Mesenchymal stem cell (in vitro differentiated cells and primary cell): ENCODE results near the gene RUNX1.

Experiments used
- DNase-seq: peaks from one replicate; pipeline ENCODE4 v3.0.0-alpha.2; 2013
- H2AFZ ChIP-seq: one replicate; pipeline ENCODE4 v1.6.1; 2013; ENCODE audit warnings: low read depth, mild to moderate bottlenecking, control low read depth, inconsistent platforms, low read length, moderate library complexity
- H2AK5ac ChIP-seq: 2 replicates; pipeline ENCODE4 v1.6.1; 2013; ENCODE audit warnings: low read length, moderate library complexity, mild to moderate bottlenecking, inconsistent platforms; ENCODE audit not compliant: severe bottlenecking
- H2BK120ac ChIP-seq: one replicate; pipeline ENCODE4 v1.6.1; 2013; ENCODE audit warnings: low read depth, mild to moderate bottlenecking, inconsistent platforms, low read length, moderate library complexity
- H2BK12ac ChIP-seq, 2 experiments: one replicate each; pipeline ENCODE4 v1.6.1; 2013; ENCODE audit warnings: inconsistent platforms in 2 of 2, low read length in 2 of 2, mild to moderate bottlenecking in 2 of 2, moderate library complexity in 2 of 2, control low read depth in 1 of 2
- H2BK15ac ChIP-seq: one replicate; pipeline ENCODE4 v1.6.1; 2013; ENCODE audit warnings: mild to moderate bottlenecking, low read depth, inconsistent platforms; ENCODE audit not compliant: poor library complexity, severe bottlenecking
- H2BK5ac ChIP-seq: 2 replicates; pipeline ENCODE4 v1.6.1; 2013; ENCODE audit warnings: low read depth, mild to moderate bottlenecking, low read length, control low read depth, inconsistent platforms; ENCODE audit not compliant: poor library complexity, severe bottlenecking
- H3K14ac ChIP-seq, 2 experiments: one replicate each; pipeline ENCODE4 v1.6.1; 2013; ENCODE audit warnings: inconsistent platforms in 2 of 2, low read length in 2 of 2, control low read depth in 1 of 2, mild to moderate bottlenecking in 1 of 2, moderate library complexity in 1 of 2
- H3K18ac ChIP-seq, 2 experiments: one replicate each; pipeline ENCODE4 v1.6.1; 2013; ENCODE audit warnings: inconsistent platforms in 2 of 2, low read length in 2 of 2, control low read depth in 1 of 2, low read depth in 1 of 2, mild to moderate bottlenecking in 1 of 2
- H3K23ac ChIP-seq, 2 experiments: one replicate each; pipeline ENCODE4 v1.6.1; 2013; ENCODE audit warnings: inconsistent platforms in 2 of 2, low read length in 2 of 2, mild to moderate bottlenecking in 2 of 2, moderate library complexity in 2 of 2, control low read depth in 1 of 2
- H3K27ac ChIP-seq: 2 replicates; pipeline ENCODE4 v1.5.1; 2013; ENCODE audit warnings: mild to moderate bottlenecking, moderate library complexity, low read length, control low read depth, inconsistent platforms; ENCODE audit not compliant: poor library complexity, severe bottlenecking
- H3K27me3 ChIP-seq, 2 experiments: 2 replicates each; pipeline versions ENCODE4 v1.6.1 to v1.7.0; 2013; ENCODE audit warnings: low read length in 2 of 2, mild to moderate bottlenecking in 2 of 2, moderate library complexity in 2 of 2, control low read depth in 1 of 2, inconsistent platforms in 1 of 2; ENCODE audit not compliant: control insufficient read depth in 1 of 2, insufficient read depth in 1 of 2
- H3K36me3 ChIP-seq, 2 experiments: 2 replicates each; pipeline versions ENCODE4 v1.6.1 to v1.7.0; 2013; ENCODE audit warnings: low read length in 2 of 2, control low read depth in 1 of 2, inconsistent platforms in 1 of 2, low read depth in 1 of 2, mild to moderate bottlenecking in 1 of 2; ENCODE audit not compliant: insufficient read depth in 2 of 2, control insufficient read depth in 1 of 2
- H3K4ac ChIP-seq, 2 experiments: one replicate each; pipeline ENCODE4 v1.6.1; 2013; ENCODE audit warnings: inconsistent platforms in 2 of 2, low read length in 2 of 2, mild to moderate bottlenecking in 2 of 2, moderate library complexity in 2 of 2, control low read depth in 1 of 2, low read depth in 1 of 2
- H3K4me1 ChIP-seq: 2 replicates; pipeline ENCODE4 v1.6.1; 2013; ENCODE audit warnings: low read depth, low read length, control low read depth; ENCODE audit not compliant: control insufficient read depth, insufficient read depth
- H3K4me2 ChIP-seq: 2 replicates; pipeline ENCODE4 v1.6.1; 2013; ENCODE audit warnings: low read length, mild to moderate bottlenecking, inconsistent platforms; ENCODE audit not compliant: poor library complexity, severe bottlenecking
- H3K4me3 ChIP-seq, 2 experiments: 2 replicates each; pipeline versions ENCODE4 v1.5.1 to v1.7.0; 2013; ENCODE audit warnings: low read length in 2 of 2, mild to moderate bottlenecking in 2 of 2, control low read depth in 1 of 2, low read depth in 1 of 2; ENCODE audit not compliant: insufficient read depth in 1 of 2
- H3K79me1 ChIP-seq: replicated peaks from 2 replicates; pipeline ENCODE4 v1.6.1; 2013; ENCODE audit warnings: mild to moderate bottlenecking, control low read depth, low read length, inconsistent platforms; ENCODE audit not compliant: poor library complexity, severe bottlenecking
- H3K9ac ChIP-seq: 2 replicates; pipeline ENCODE4 v1.7.0; 2013; ENCODE audit warnings: mild to moderate bottlenecking, low read length, moderate library complexity
- H3K9me3 ChIP-seq: 2 replicates; pipeline ENCODE4 v1.7.0; 2013; ENCODE audit warnings: mild to moderate bottlenecking, low read length; ENCODE audit not compliant: control insufficient read depth
- H4K8ac ChIP-seq: one replicate; pipeline ENCODE4 v1.6.1; 2013; ENCODE audit warnings: inconsistent platforms, mild to moderate bottlenecking, low read length, moderate library complexity
- H4K91ac ChIP-seq: one replicate; pipeline ENCODE4 v1.6.1; 2013; ENCODE audit warnings: mild to moderate bottlenecking, low read length, inconsistent platforms
- WGBS: methylation state at CpG from one replicate; pipeline ENCODE4 v1.1.7; 2013; ENCODE audit warnings: mixed read lengths; 5-methylcytosine and 5-hydroxymethylcytosine counted together

Gene RUNX1

GRCh38 chr21:34836103-34836932, 212.8 kb downstream of the RUNX1 start:
- Histone ChIP-seq H2BK12ac (peak overlapping the region in 1 of 2 experiments; percentile 29), H3K27me3 (no peaks in the 10 kb centered on the region), H3K4ac (peak overlapping the region in 1 of 2 experiments; percentile 14), H2BK5ac (no peak overlapping the region), H3K18ac (peak overlapping the region; percentile 65 to 93), H4K91ac (no peak overlapping the region), H2AFZ (no peak overlapping the region), H2AK5ac (peak overlapping the region; percentile 23), H3K36me3 (peaks cover 32 to 88% of the 10 kb centered on the region in 2 experiments), H3K79me1 (peaks cover 26% of the 10 kb centered on the region), H3K14ac (no peak overlapping the region), H3K9me3 (no peaks in the 10 kb centered on the region), H3K4me1 (peaks cover 26% of the 10 kb centered on the region), H3K27ac (peak overlapping the region; percentile 68), H3K9ac (peak overlapping the region; percentile 85), H4K8ac (peak overlapping the region; percentile 8), H3K4me2 (no peak overlapping the region), H2BK120ac (no peak overlapping the region), H3K4me3 (peak overlapping the region in 1 of 2 experiments; percentile 74), H2BK15ac (no peak overlapping the region), H3K23ac (no peak overlapping the region)
- WGBS: 11% methylated on average over 13 of the region's 13 CpGs
- peak; percentile 100 for DNase-seq

- Histone ChIP-seq H3K4me1 (peaks cover 26% of the 10 kb centered on the region), H3K4ac (peak overlapping the region; percentile 69 to 85), H2BK5ac (no peak overlapping the region), H3K79me1 (peaks cover 20% of the 10 kb centered on the region), H3K27me3 (no peaks in the 10 kb centered on the region), H3K4me3 (peak overlapping the region in 1 of 2 experiments; percentile 41), H3K9ac (peak overlapping the region; percentile 83), H2AFZ (no peak overlapping the region), H4K8ac (peak overlapping the region; percentile 94), H3K9me3 (no peaks in the 10 kb centered on the region), H2BK120ac (peak overlapping the region; percentile 90), H2BK12ac (peak overlapping the region; percentile 86 to 87), H2BK15ac (peak overlapping the region; percentile 68), H3K4me2 (no peak overlapping the region), H3K23ac (no peak overlapping the region), H2AK5ac (peak overlapping the region; percentile 35), H3K18ac (peak overlapping the region; percentile 65 to 92), H4K91ac (peak overlapping the region; percentile 76), H3K36me3 (peaks cover 24 to 88% of the 10 kb centered on the region in 2 experiments), H3K27ac (peak overlapping the region; percentile 68), H3K14ac (no peak overlapping the region)
- 60% methylated on average over 6 of the region's 6 CpGs for WGBS
- DNase-seq: peak; percentile 81
Measured at GRCh38 chr21:34835526-34835925, 213.6 kb downstream of the RUNX1 start.

DNA sequence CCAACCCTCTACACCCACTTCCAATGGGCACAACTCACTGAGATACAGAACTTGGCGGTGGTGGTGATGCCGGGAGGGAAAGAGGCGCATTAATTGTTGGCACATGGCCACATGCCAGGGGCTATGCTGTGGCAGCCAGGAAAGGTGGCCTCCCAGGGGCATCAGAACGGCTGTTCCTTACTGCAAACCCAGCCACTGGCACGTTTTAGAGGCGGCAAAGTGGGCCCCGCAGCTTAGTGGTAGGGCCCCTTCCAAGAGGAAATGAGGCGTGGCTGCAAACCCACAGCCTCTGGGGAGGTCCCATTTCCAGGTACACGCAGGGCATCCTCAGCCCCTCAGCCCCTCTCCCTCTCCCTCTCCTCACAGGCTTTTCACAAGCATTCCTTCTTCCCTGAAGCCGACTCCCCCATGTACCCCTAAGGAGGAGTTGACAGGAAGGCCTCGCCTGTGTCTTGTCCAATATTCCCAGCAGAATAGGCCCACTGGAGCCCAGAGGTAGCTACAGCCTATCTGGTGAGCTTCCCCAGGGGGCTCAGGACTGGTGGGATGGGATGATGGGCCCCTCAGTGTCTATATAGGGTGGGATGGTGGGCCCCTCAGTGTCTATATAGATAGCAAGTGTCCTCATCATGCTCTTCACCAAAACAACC, 214.1 kb downstream of the RUNX1 start:
- Histone ChIP-seq H3K4me3 (peak overlapping the region in 1 of 2 experiments; percentile 41), H3K36me3 (peaks cover 23 to 88% of the 10 kb centered on the region in 2 experiments), H3K23ac (no peak overlapping the region), H2BK15ac (peak overlapping the region; percentile 68), H3K4me1 (peaks cover 26% of the 10 kb centered on the region), H3K4me2 (no peak overlapping the region), H2AFZ (no peak overlapping the region), H2BK5ac (no peak overlapping the region), H3K4ac (peak overlapping the region; percentile 77 to 85), H2BK120ac (peak overlapping the region; percentile 68), H3K18ac (peak overlapping the region; percentile 56 to 92), H4K8ac (peak overlapping the region; percentile 94), H2AK5ac (peak overlapping the region; percentile 24), H3K9ac (peak overlapping the region; percentile 83), H3K14ac (peak overlapping the region in 1 of 2 experiments; percentile 81), H2BK12ac (peak overlapping the region; percentile 86 to 87), H3K27ac (no peak overlapping the region), H3K9me3 (no peaks in the 10 kb centered on the region), H3K27me3 (no peaks in the 10 kb centered on the region), H4K91ac (peak overlapping the region; percentile 76), H3K79me1 (peaks cover 20% of the 10 kb centered on the region)
- no peak for DNase-seq
- WGBS: 88% methylated on average over 11 of the region's 11 CpGs

DNA sequence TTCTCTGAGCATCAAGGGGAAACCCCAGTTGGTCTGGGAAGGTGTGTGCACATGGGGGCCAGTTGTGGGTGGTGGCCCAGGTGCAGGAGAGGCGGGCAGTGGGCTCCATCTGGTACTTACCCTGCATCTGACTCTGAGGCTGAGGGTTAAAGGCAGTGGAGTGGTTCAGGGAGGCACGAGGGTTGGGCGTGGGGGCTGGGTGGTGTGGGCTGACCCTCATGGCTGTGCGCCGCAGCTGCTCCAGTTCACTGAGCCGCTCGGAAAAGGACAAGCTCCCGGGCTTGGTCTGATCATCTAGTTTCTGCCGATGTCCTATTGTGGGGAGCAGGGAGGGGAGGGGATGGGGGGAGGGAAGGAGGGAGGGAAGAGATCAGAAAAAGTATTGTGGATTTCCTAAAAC, 214.8 kb downstream of the RUNX1 start:
- Histone ChIP-seq H2BK15ac (no peak overlapping the region), H3K9ac (peak overlapping the region; percentile 83), H3K9me3 (no peaks in the 10 kb centered on the region), H3K79me1 (peaks cover 19% of the 10 kb centered on the region), H3K23ac (no peak overlapping the region), H3K4me3 (no peak overlapping the region), H2BK5ac (no peak overlapping the region), H2BK12ac (peak overlapping the region in 1 of 2 experiments; percentile 65), H3K14ac (peak overlapping the region in 1 of 2 experiments; percentile 42), H3K4me2 (no peak overlapping the region), H3K27ac (no peak overlapping the region), H3K4me1 (peaks cover 26% of the 10 kb centered on the region), H3K4ac (no peak overlapping the region), H3K36me3 (peaks cover 16 to 88% of the 10 kb centered on the region in 2 experiments), H3K27me3 (no peaks in the 10 kb centered on the region), H4K8ac (no peak overlapping the region), H4K91ac (no peak overlapping the region), H2BK120ac (no peak overlapping the region), H2AK5ac (no peak overlapping the region), H2AFZ (no peak overlapping the region), H3K18ac (peak overlapping the region in 1 of 2 experiments; percentile 37)
- 90% methylated on average over 7 of the region's 9 CpGs for WGBS
- DNase-seq: no peak
